ENCODE data around the gene TENT4A. TPM values are rescaled to one million over a fixed set of nuclear protein-coding genes. Genes with fewer than 3 reads are reported as not detected.

The TENT4A gene
- total and polyA plus RNA-seq, 8 donors, result 3.5 to 37.4 (median 15.8) TPM

DNA sequence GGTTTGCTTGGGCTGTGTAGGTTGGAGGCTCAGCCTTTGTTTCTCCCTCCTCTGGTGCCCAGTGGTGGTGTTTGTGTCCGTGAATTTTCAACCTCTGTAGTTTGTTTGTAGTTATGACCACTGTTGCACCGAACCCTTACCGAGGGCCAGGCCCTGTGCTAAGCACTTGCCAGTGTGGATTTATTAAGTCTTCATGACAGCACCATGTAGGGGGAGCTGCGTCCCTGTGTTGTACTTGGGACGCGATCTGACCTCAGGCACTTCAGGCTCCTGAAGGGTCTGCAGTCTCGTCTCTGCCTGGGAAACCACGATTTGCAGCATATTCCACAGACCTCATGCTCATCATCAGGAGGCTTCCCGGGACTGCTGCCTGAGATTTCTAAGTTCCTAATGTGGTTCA is 12.8 kb downstream of the TENT4A start:
- H3K27ac ChIP-seq, result no peak overlapping the region
- TF ChIP-seq POLR2AphosphoS5 (IDR thresholded peaks at IDR 0.05) (no peak), POLR2A (IDR thresholded peaks at IDR 0.05) (no peak), EP300 (IDR thresholded peaks at IDR 0.05) (no peak)
- TF ChIP-seq, protein P1, sequence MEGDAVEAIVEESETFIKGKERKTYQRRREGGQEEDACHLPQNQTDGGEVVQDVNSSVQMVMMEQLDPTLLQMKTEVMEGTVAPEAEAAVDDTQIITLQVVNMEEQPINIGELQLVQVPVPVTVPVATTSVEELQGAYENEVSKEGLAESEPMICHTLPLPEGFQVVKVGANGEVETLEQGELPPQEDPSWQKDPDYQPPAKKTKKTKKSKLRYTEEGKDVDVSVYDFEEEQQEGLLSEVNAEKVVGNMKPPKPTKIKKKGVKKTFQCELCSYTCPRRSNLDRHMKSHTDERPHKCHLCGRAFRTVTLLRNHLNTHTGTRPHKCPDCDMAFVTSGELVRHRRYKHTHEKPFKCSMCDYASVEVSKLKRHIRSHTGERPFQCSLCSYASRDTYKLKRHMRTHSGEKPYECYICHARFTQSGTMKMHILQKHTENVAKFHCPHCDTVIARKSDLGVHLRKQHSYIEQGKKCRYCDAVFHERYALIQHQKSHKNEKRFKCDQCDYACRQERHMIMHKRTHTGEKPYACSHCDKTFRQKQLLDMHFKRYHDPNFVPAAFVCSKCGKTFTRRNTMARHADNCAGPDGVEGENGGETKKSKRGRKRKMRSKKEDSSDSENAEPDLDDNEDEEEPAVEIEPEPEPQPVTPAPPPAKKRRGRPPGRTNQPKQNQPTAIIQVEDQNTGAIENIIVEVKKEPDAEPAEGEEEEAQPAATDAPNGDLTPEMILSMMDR (IDR thresholded peaks at IDR 0.05), result no peak
- H3K9me3 ChIP-seq, result no peaks in the 10 kb centered on the region
- WGBS, 5 donors, result 90 to 94% (median 91%) methylated on average over 8 to 9 of the region's 9 CpGs
- H3K4me1 ChIP-seq, result peaks cover 59 to 98% (median 77%) of the 10 kb centered on the region in 4 donors
- no peak overlapping the region for H3K4me3 ChIP-seq
- intact Hi-C loops (cut with DNase I; ENCODE audit: low total_unique reads), result no loop called here
- no peak for DNase-seq
- no peaks in the 10 kb centered on the region for H3K27me3 ChIP-seq
- peaks cover 4 to 18% (median 6%) of the 10 kb centered on the region in 4 donors for H3K36me3 ChIP-seq

GRCh38 chr5:6727231-6727630 is 14.0 kb downstream of the TENT4A start:
- Histone ChIP-seq H3K36me3 (peaks cover 4 to 18% (median 6%) of the 10 kb centered on the region in 4 donors), H3K27me3 (no peaks in the 10 kb centered on the region), H3K9me3 (no peaks in the 10 kb centered on the region), H3K4me1 (peaks cover 56 to 98% (median 76%) of the 10 kb centered on the region in 4 donors), H3K27ac (no peak overlapping the region), H3K4me3 (no peak overlapping the region)
- TF ChIP-seq EP300 (IDR thresholded peaks at IDR 0.05) (no peak), POLR2AphosphoS5 (IDR thresholded peaks at IDR 0.05) (no peak), POLR2A (IDR thresholded peaks at IDR 0.05) (no peak)
- TF ChIP-seq, protein P1 (IDR thresholded peaks at IDR 0.05), result no peak
- intact Hi-C loops (cut with DNase I; ENCODE audit: low total_unique reads), result no loop called here
- WGBS, 5 donors, result 92 to 98% (median 96%) methylated on average over 8 of the region's 8 CpGs
- no peak for DNase-seq

GRCh38 chr5:6728011-6728794 is 15.0 kb downstream of the TENT4A start:
- intact Hi-C loops (cut with DNase I; ENCODE audit: low total_unique reads), result no loop called here
- TF ChIP-seq POLR2A (IDR thresholded peaks at IDR 0.05) (no peak), POLR2AphosphoS5 (IDR thresholded peaks at IDR 0.05) (no peak), EP300 (IDR thresholded peaks at IDR 0.05) (no peak)
- TF ChIP-seq, protein P1 (IDR thresholded peaks at IDR 0.05), result no peak
- WGBS, 5 donors, result 85 to 94% (median 88%) methylated on average over 16 to 17 of the region's 17 CpGs
- H3K9me3 ChIP-seq, result no peaks in the 10 kb centered on the region
- H3K4me1 ChIP-seq, result peaks cover 55 to 98% (median 77%) of the 10 kb centered on the region in 4 donors
- H3K27ac ChIP-seq, result no peak overlapping the region
- no peak overlapping the region for H3K4me3 ChIP-seq
- H3K27me3 ChIP-seq, result no peaks in the 10 kb centered on the region
- DNase-seq, result no peak
- H3K36me3 ChIP-seq, result peaks cover 4 to 18% (median 6%) of the 10 kb centered on the region in 4 donors

- Histone ChIP-seq H3K27ac (no peak overlapping the region), H3K4me1 (peaks cover 55 to 98% (median 77%) of the 10 kb centered on the region in 4 donors), H3K4me3 (no peak overlapping the region), H3K27me3 (no peaks in the 10 kb centered on the region), H3K9me3 (no peaks in the 10 kb centered on the region), H3K36me3 (peaks cover 4 to 17% (median 6%) of the 10 kb centered on the region in 4 donors)
- no peak for DNase-seq
- WGBS, 5 donors, result 86 to 94% (median 87%) methylated on average over 1 of the region's 1 CpG
- intact Hi-C loops (cut with DNase I; ENCODE audit: low total_unique reads), result no loop called here
- no peak for TF ChIP-seq POLR2AphosphoS5 (IDR thresholded peaks at IDR 0.05)
- TF ChIP-seq, protein P1 (IDR thresholded peaks at IDR 0.05), result no peak
- no peak for TF ChIP-seq POLR2A (IDR thresholded peaks at IDR 0.05)
- TF ChIP-seq EP300 (IDR thresholded peaks at IDR 0.05), result no peak
Observed at GRCh38 chr5:6728795-6729183, 15.6 kb downstream of the TENT4A start.

All from stomach (tissue), 9 donors.